Skeletal muscle satellite cell (primary cell): ENCODE measurements around the gene KPNA6. TPM values are rescaled to one million over a fixed set of nuclear protein-coding genes. Genes with fewer than 3 reads are reported as not detected.

Experiments used
- H3K27me3 ChIP-seq: 2 replicates; pipeline ENCODE4 v1.7.0; 2013; ENCODE audit warnings: low read length; ENCODE audit not compliant: control insufficient read depth, insufficient read depth
- H3K36me3 ChIP-seq: 2 replicates; pipeline ENCODE4 v1.7.0; 2013; ENCODE audit warnings: mild to moderate bottlenecking, control low read depth, low read length; ENCODE audit not compliant: insufficient read depth
- H3K4me1 ChIP-seq: 2 replicates; pipeline ENCODE4 v1.7.0; 2013; ENCODE audit warnings: low read length; ENCODE audit not compliant: control insufficient read depth, insufficient read depth
- H3K4me2 ChIP-seq: 2 replicates; pipeline ENCODE4 v1.7.0; 2013; ENCODE audit warnings: mild to moderate bottlenecking, low read length
- H3K4me3 ChIP-seq: 2 replicates; pipeline ENCODE4 v1.7.0; 2013; ENCODE audit warnings: low read length
- H3K9ac ChIP-seq: 2 replicates; pipeline ENCODE4 v1.7.0; 2013; ENCODE audit warnings: mild to moderate bottlenecking, low read depth, low read length, moderate library complexity
- H3K9me3 ChIP-seq: replicated peaks from 2 replicates; pipeline ENCODE4 v1.7.0; 2013; ENCODE audit warnings: mild to moderate bottlenecking, control low read depth, low read length
- small RNA-seq: library from RNA; depleted of rRNA; stranded (forward); fragments of <200 nt; gene quantifications from one replicate; pipeline ENCODE3, GENCODE V24; 2012

The KPNA6 gene

GRCh38 chr1:32224285-32224684 is 116.4 kb downstream of the KPNA6 start:
- peak overlapping the region; percentile 99 for H3K9ac ChIP-seq
- peaks cover 40% of the 10 kb centered on the region for H3K36me3 ChIP-seq
- H3K4me2 ChIP-seq = peak overlapping the region; percentile 96
- H3K4me3 ChIP-seq = no peak overlapping the region
- peaks cover 27% of the 10 kb centered on the region for H3K4me1 ChIP-seq
- no peaks in the 10 kb centered on the region for H3K9me3 ChIP-seq
- H3K27me3 ChIP-seq = no peaks in the 10 kb centered on the region

Small RNA genes lying within 50 kb of the gene (small RNA-seq; reads per million reads assigned to genes)
- not detected for gene MIR5585
- gene RF00017 = not detected
